Peyer's patch (tissue), 4 donors: ENCODE data around the gene HABP2. TPM values are rescaled to one million over a fixed set of nuclear protein-coding genes. Genes with fewer than 3 reads are reported as not detected.

ENCODE experiments used
- DNase-seq, 3 donors: peaks; one replicate each; pipeline ENCODE4 v3.0.0-alpha.2; 2017 to 2019
- H3K27ac ChIP-seq, 4 donors: fragments of 200-600 bp; sonication (generic); one replicate each; pipeline ENCODE4 v1.5.1; 2016 to 2019
- H3K27me3 ChIP-seq, 2 donors: fragments of 200-600 bp; sonication (generic); one replicate each; pipeline ENCODE4 v1.5.1; 2019
- H3K36me3 ChIP-seq, 3 donors: fragments of 200-600 bp; sonication (generic); one replicate each; pipeline ENCODE4 v1.5.1; 2016 to 2019
- H3K4me1 ChIP-seq, 4 donors: fragments of 200-600 bp; sonication (generic); one replicate each; pipeline ENCODE4 v1.5.1; 2016 to 2019
- H3K4me3 ChIP-seq, 4 donors: fragments of 200-600 bp; sonication (generic); 1 replicate in 3 of 4; 2 replicates in 1 of 4; pipeline ENCODE4 v1.5.1; 2016 to 2019; ENCODE audit warnings: mild to moderate bottlenecking in 1 of 4
- H3K9me3 ChIP-seq, 4 donors: fragments of 200-600 bp; sonication (generic); one replicate each; pipeline ENCODE4 v1.5.1; 2016 to 2019; ENCODE audit warnings: mild to moderate bottlenecking in 1 of 4
- POLR2A ChIP-seq, 2 donors: fragments of 450-650 bp; IDR thresholded peaks; one replicate each; pipeline ENCODE4 v1.5.1; 2017; ENCODE audit warnings: antibody characterized with exemption in 2 of 2, mild to moderate bottlenecking in 2 of 2, moderate library complexity in 2 of 2
- total RNA-seq, 4 donors: library from RNA; depleted of rRNA; stranded (reverse); fragments of >200 nt; gene quantifications; one replicate each; pipeline ENCODE4 v1.1.0, GENCODE V29; 2016
- TF ChIP-seq, protein P1 (sequence below), 6 experiments: fragments of 450-650 bp in 4 of 6; fragments of 200-600 bp in 2 of 6; sonication (generic) in 1 of 6; IDR thresholded peaks; one replicate each; pipeline ENCODE4 v1.5.1; 2017 to 2019; ENCODE audit warnings: antibody characterized with exemption in 6 of 6, mild to moderate bottlenecking in 3 of 6, moderate library complexity in 1 of 6

The HABP2 gene
- total RNA-seq, 4 donors from 2014 or later, result 0.27 to 0.88 TPM; not detected in 2

DNA sequence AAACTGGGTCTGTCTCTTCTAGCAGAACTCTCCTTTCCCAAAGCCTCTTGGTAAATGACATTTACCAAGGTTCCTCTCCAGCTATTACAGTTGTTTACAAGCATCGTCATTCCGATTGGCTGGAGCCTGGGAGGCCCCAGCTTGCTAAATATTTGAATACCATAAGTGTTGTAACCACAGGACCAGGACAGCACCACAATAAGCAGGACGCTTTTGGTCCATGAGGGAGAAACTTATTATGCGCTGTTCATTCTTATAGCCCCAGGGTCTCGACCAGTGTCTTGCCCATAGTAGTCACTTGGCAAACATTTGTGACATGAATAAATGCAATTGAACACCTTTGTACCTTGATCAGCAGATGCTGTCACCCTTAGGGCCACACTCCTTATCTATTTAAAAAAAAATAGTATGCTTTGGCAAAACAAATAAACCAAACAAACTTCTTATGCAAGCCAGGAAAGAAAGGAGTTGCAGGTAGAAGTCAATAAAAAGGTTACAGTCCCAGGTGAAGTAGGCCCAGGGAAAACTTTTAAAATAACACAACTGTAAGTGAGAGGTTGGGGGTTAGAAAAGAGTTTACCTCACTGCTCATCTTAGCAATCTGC is 78.2 kb downstream of the HABP2 start:
- DNase-seq, result no peak
- H3K27me3 ChIP-seq, result no peaks in the 10 kb centered on the region
- H3K27ac ChIP-seq, result no peak overlapping the region
- H3K36me3 ChIP-seq, result no peaks in the 10 kb centered on the region
- H3K4me1 ChIP-seq, result no peaks in the 10 kb centered on the region
- no peak overlapping the region for H3K4me3 ChIP-seq
- TF ChIP-seq POLR2A (IDR thresholded peaks at IDR 0.05), result no peak
- TF ChIP-seq, protein P1, sequence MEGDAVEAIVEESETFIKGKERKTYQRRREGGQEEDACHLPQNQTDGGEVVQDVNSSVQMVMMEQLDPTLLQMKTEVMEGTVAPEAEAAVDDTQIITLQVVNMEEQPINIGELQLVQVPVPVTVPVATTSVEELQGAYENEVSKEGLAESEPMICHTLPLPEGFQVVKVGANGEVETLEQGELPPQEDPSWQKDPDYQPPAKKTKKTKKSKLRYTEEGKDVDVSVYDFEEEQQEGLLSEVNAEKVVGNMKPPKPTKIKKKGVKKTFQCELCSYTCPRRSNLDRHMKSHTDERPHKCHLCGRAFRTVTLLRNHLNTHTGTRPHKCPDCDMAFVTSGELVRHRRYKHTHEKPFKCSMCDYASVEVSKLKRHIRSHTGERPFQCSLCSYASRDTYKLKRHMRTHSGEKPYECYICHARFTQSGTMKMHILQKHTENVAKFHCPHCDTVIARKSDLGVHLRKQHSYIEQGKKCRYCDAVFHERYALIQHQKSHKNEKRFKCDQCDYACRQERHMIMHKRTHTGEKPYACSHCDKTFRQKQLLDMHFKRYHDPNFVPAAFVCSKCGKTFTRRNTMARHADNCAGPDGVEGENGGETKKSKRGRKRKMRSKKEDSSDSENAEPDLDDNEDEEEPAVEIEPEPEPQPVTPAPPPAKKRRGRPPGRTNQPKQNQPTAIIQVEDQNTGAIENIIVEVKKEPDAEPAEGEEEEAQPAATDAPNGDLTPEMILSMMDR (IDR thresholded peaks at IDR 0.05), result no peak
- no peaks in the 10 kb centered on the region for H3K9me3 ChIP-seq

DNA sequence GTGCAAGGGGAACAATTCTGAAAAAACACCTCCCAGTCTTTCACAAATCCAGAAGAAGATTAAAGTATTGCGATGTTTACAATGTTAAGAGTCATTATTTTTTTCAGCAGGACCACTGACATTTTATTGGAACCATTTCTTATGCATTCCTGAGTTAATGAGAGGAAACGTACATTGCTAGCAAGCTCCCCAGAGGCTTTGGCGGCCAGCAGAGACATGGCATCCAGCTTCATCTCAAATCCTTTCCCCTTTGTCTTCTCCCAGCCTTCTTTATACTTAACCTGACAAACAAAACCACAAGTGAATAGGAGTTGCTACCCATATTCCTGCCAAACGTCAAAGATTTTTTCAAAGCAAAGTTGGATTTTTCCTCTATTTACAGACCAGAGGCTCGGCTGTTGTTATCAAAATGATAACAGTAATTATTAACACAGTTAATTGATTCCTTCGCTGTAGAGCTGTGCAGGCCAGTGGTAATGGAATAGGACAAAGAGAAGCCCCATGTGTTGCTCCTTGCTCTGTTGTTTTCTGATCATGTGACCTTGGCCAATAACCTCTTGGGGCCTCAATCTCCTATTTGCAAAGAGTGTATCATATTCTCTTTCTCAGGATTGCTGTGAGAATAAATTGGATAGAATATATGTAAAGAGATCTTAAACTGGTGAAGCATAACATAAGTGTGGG is 79.0 kb downstream of the HABP2 start:
- H3K27ac ChIP-seq, result no peak overlapping the region
- no peak for DNase-seq
- no peaks in the 10 kb centered on the region for H3K27me3 ChIP-seq
- TF ChIP-seq, protein P1 (IDR thresholded peaks at IDR 0.05), result no peak
- no peak for TF ChIP-seq POLR2A (IDR thresholded peaks at IDR 0.05)
- no peaks in the 10 kb centered on the region for H3K4me1 ChIP-seq
- H3K4me3 ChIP-seq, result no peak overlapping the region
- no peaks in the 10 kb centered on the region for H3K36me3 ChIP-seq
- no peaks in the 10 kb centered on the region for H3K9me3 ChIP-seq

Other genes with a start within 250 kb of the HABP2 start
- not detected for gene NRAP, start 111.0 kb downstream of the HABP2 start, total RNA-seq
- gene CASP7, start 126.9 kb downstream of the HABP2 start, total RNA-seq, result 100 to 1,000 TPM in 3 of 4 donors, 10 to 100 TPM in 1; 47.9 to 144 (median 103) TPM
- 100 to 1,000 TPM in 1 of 4 donors, 10 to 100 TPM in 3; 20.6 to 129 (median 50.4) TPM for gene PLEKHS1, start 198.6 kb downstream of the HABP2 start, total RNA-seq